K562 (cell line): ENCODE results near the gene ARMS2. TPM values are rescaled to one million over a fixed set of nuclear protein-coding genes. Genes with fewer than 3 reads are reported as not detected.

ENCODE experiments used
- CHAMP1 ChIP-seq: fragments of 450-650 bp; IDR thresholded peaks from 2 replicates; pipeline ENCODE4 v1.6.1; 2016; ENCODE audit warnings: mild to moderate bottlenecking
- CXXC5 ChIP-seq: fragments of 250-450 bp; sonication (Bioruptor Pico); IDR thresholded peaks from 2 replicates; pipeline ENCODE4 v1.8.0; 2022; ENCODE audit warnings: inconsistent platforms, mild to moderate bottlenecking, moderate library complexity
- DIDO1 ChIP-seq: fragments of 450-650 bp; IDR thresholded peaks from 2 replicates; pipeline ENCODE4 v1.6.1; 2016; ENCODE audit warnings: low read depth, missing biosample characterization, missing genetic modification characterization
- DMBX1 ChIP-seq: fragments of 250-450 bp; sonication (Bioruptor Pico); IDR thresholded peaks from 2 replicates; pipeline ENCODE4 v1.8.0; 2022; ENCODE audit warnings: inconsistent platforms, mild to moderate bottlenecking, moderate library complexity, borderline replicate concordance
- HDAC3 ChIP-seq: fragments of 450-650 bp; IDR thresholded peaks from 2 replicates; pipeline ENCODE4 v1.6.1; 2018; ENCODE audit warnings: borderline replicate concordance, mild to moderate bottlenecking, moderate library complexity; ENCODE audit not compliant: partially characterized antibody
- JUND ChIP-seq, 2 experiments: IDR thresholded peaks; 2 replicates in 1 of 2; 3 replicates in 1 of 2; pipeline ENCODE4 v1.6.1; 2011; ENCODE audit warnings: borderline replicate concordance in 2 of 2, low read depth in 2 of 2, low read length in 2 of 2, improper control_type of control experiment in 1 of 2, missing biosample characterization in 1 of 2, missing genetic modification characterization in 1 of 2, missing genetic modification reagents in 1 of 2
- PTTG1 ChIP-seq: fragments of 450-650 bp; IDR thresholded peaks from 2 replicates; pipeline ENCODE4 v1.6.1; 2016; ENCODE audit warnings: low read depth, mild to moderate bottlenecking, missing genetic modification characterization, missing compliant biosample characterization
- TAL1 ChIP-seq: fragments of 450-650 bp; IDR thresholded peaks from 2 replicates; pipeline ENCODE4 v1.6.1; 2016; ENCODE audit warnings: mild to moderate bottlenecking
- polyA plus RNA-seq, 8 experiments: library from polyadenylated mRNA; depleted of rRNA in 4 of 8; stranded (reverse) in 5 of 8; unstranded in 3 of 8; fragments of >200 nt; fragmentation: Nextera tagmentation in 2 of 8; fragmentation: Illumina TruSeq in 1 of 8; extraction: Ambion mirVana in 2 of 8; extraction: Trizol in 1 of 8; gene quantifications; 2 replicates each; pipeline versions ENCODE4 v1.2.1 to v1.2.3, GENCODE V29; 2011 to 2014; ENCODE audit warnings: inconsistent platforms in 1 of 8, missing spikeins in 1 of 8
- total RNA-seq, 7 experiments: library from RNA; depleted of rRNA in 6 of 7; stranded (reverse); fragments of >200 nt in 6 of 7; fragmentation: Illumina TruSeq in 2 of 7; extraction: Trizol in 2 of 7; gene quantifications; 2 replicates each; pipeline versions ENCODE4 v1.2.1 to v1.2.3, GENCODE V29; 2011 to 2021; ENCODE audit warnings: low replicate concordance in 1 of 7

The ARMS2 gene
- total and polyA plus RNA-seq, 9 of the 15 experiments (the other 6 are each of a cell fraction or from before 2014, with no cell fraction given): not detected

GRCh38 chr10:122464586-122464985, 10.1 kb downstream of the ARMS2 start (continued):
- TF ChIP-seq DMBX1 (CRISPR knock-in tag) (no peak), HDAC3 (no peak), PTTG1 (no peak), TAL1 (no peak), CHAMP1 (no peak), DIDO1 (tag) (no peak), JUND (IDR thresholded peaks at IDR 0.05; ENCODE audit: borderline replicate concordance, low read depth, low read length) (no peak), JUND (tag; IDR thresholded peaks at IDR 0.05; ENCODE audit: borderline replicate concordance, low read depth, low read length) (no peak), CXXC5 (CRISPR knock-in tag) (no peak)
